BJ (cell line): ENCODE measurements around the gene KIRREL3. TPM values are rescaled to one million over a fixed set of nuclear protein-coding genes. Genes with fewer than 3 reads are reported as not detected.

ENCODE experiments used
- CTCF ChIA-PET: fragments of 350-600 bp; formaldehyde crosslinking; extraction: SDS; loops from one replicate; lab custom pipeline; 2021; ENCODE audit warnings: antibody characterized with exemption, inconsistent platforms; lab: Yijun Ruan, JAX
- POLR2A ChIA-PET: fragments of 300-600 bp; sonication (Branson Sonifier 250); formaldehyde crosslinking; extraction: SDS; loops from one replicate; lab custom pipeline; 2021; ENCODE audit warnings: antibody characterized with exemption; lab: Charles Lee
- DNase-seq: peaks from one replicate; pipeline ENCODE4 v3.0.0-alpha.2; 2011; ENCODE audit warnings: low read depth
- H3K27me3 ChIP-seq: 2 replicates; pipeline ENCODE4 v1.6.0; 2011; ENCODE audit warnings: low read length; ENCODE audit not compliant: control insufficient read depth, insufficient read depth
- H3K36me3 ChIP-seq: 2 replicates; pipeline ENCODE4 v1.5.1; 2011; ENCODE audit warnings: low read length; ENCODE audit not compliant: control insufficient read depth, insufficient read depth
- H3K4me3 ChIP-seq: 2 replicates; pipeline ENCODE4 v1.5.1; 2011; ENCODE audit warnings: low read depth, mild to moderate bottlenecking, control low read depth, low read length
- CTCF ChIP-seq: IDR thresholded peaks from 2 replicates; pipeline ENCODE4 v1.5.1; 2011; ENCODE audit warnings: low read depth, mild to moderate bottlenecking, control low read depth, inconsistent platforms, low read length, moderate library complexity; ENCODE audit not compliant: insufficient read depth
- polyA plus RNA-seq: library from polyadenylated mRNA; depleted of rRNA; stranded (reverse); fragments of >200 nt; gene quantifications from 2 replicates; pipeline ENCODE4 v1.2.3, GENCODE V29; 2011

KIRREL3 gene
- polyA plus RNA-seq, 1 experiment = 19.6 TPM

- H3K36me3 ChIP-seq = no peaks in the 10 kb centered on the region; the same call in 1 of the 2 replicates
- TF ChIP-seq CTCF = no peak
- H3K4me3 ChIP-seq = no peak overlapping the region
- DNase-seq = no peak
- ChIA-PET POLR2A (no interaction called here), CTCF (interaction anchor here (1.0 kb wide), 3 partner anchors 17 to 339 kb away, joined by 3 read pairs; no protein-coding TSS in a partner anchor)
- H3K27me3 ChIP-seq = no peaks in the 10 kb centered on the region
These were observed 55.3 kb downstream of the KIRREL3 start for GRCh38 chr11:126945319-126945718.

GRCh38 chr11:126943316-126943715, 57.3 kb downstream of the KIRREL3 start:
- CTCF ChIA-PET = interaction anchor here (1.1 kb wide), 1 partner anchor 316 kb away, joined by 3 read pairs; no protein-coding TSS in a partner anchor
- H3K27me3 ChIP-seq = no peaks in the 10 kb centered on the region
- no peaks in the 10 kb centered on the region; the same call in 1 of the 2 replicates for H3K36me3 ChIP-seq
- POLR2A ChIA-PET = no interaction called here
- H3K4me3 ChIP-seq = no peak overlapping the region
- TF ChIP-seq CTCF = no peak
- no peak for DNase-seq

- ChIA-PET CTCF (interaction anchor here (1.1 kb wide), 1 partner anchor 315 kb away, joined by 3 read pairs; no protein-coding TSS in a partner anchor), POLR2A (no interaction called here)
- no peak for DNase-seq
- Histone ChIP-seq H3K4me3 (no peak overlapping the region), H3K36me3 (no peaks in the 10 kb centered on the region; the same call in 1 of the 2 replicates), H3K27me3 (no peaks in the 10 kb centered on the region)
- no peak for TF ChIP-seq CTCF
These were observed 58.4 kb downstream of the KIRREL3 start for GRCh38 chr11:126942146-126942545.

GRCh38 chr11:126939552-126939951, 61.0 kb downstream of the KIRREL3 start:
- no peaks in the 10 kb centered on the region for H3K27me3 ChIP-seq
- DNase-seq = no peak
- CTCF ChIA-PET = interaction anchor here (1.1 kb wide), 1 partner anchor 39 kb away, joined by 3 read pairs; no protein-coding TSS in a partner anchor
- no peak for TF ChIP-seq CTCF
- no peaks in the 10 kb centered on the region; the same call in 1 of the 2 replicates for H3K36me3 ChIP-seq
- no peak overlapping the region for H3K4me3 ChIP-seq
- POLR2A ChIA-PET = no interaction called here

- POLR2A ChIA-PET = no interaction called here
- no peak for DNase-seq
- H3K36me3 ChIP-seq = no peaks in the 10 kb centered on the region; the same call in 1 of the 2 replicates
- no peaks in the 10 kb centered on the region for H3K27me3 ChIP-seq
- no peak for TF ChIP-seq CTCF
- CTCF ChIA-PET = no interaction called here
- no peak overlapping the region for H3K4me3 ChIP-seq
These were observed 61.9 kb downstream of the KIRREL3 start for GRCh38 chr11:126938718-126939117.
